Stimulated activated CD4-positive, alpha-beta T cell treated with anti-CD3 and anti-CD28 coated beads, Interleukin-15, amount 100 ng/mL, for 48 hours (primary cell): ENCODE measurements around the gene PLA2G4B.

Experiments
- DNase-seq, 2 donors: peaks; one replicate each; pipeline ENCODE4 v3.0.0-alpha.2; 2020; ENCODE audit warnings: low read depth in 2 of 2

Gene PLA2G4B, protein sequence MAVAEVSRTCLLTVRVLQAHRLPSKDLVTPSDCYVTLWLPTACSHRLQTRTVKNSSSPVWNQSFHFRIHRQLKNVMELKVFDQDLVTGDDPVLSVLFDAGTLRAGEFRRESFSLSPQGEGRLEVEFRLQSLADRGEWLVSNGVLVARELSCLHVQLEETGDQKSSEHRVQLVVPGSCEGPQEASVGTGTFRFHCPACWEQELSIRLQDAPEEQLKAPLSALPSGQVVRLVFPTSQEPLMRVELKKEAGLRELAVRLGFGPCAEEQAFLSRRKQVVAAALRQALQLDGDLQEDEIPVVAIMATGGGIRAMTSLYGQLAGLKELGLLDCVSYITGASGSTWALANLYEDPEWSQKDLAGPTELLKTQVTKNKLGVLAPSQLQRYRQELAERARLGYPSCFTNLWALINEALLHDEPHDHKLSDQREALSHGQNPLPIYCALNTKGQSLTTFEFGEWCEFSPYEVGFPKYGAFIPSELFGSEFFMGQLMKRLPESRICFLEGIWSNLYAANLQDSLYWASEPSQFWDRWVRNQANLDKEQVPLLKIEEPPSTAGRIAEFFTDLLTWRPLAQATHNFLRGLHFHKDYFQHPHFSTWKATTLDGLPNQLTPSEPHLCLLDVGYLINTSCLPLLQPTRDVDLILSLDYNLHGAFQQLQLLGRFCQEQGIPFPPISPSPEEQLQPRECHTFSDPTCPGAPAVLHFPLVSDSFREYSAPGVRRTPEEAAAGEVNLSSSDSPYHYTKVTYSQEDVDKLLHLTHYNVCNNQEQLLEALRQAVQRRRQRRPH

DNA sequence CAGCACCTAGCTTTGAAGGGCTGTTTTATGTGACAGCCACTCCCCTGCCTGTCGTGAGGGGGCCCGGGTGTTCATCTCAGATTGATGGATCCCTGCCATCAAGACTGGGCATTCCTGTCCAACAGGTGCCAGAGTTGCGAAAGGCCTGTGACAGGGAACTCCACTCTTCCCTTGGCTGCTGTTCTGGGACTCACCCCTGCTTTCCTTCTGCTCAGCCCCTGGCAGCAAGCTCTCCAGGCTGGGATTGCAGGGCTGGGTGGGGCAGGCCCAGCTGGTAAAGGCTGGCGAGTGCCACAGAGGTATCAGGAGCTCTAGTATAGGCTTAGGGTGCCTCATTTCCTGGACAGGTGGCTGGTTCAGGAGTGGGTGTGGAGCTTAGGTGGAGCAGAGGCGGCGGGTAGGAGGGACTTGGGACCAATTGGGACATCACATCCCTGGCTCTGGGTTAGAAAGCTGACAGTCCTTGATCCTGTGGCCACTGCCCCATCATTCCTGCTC is at the start of gene PLA2G4B:
Gene PLA2G4B (plus strand): TSS at position 448 of the 498 bp plus-strand sequence. CDS start 67 bp downstream, outside the sequence.
- DNase-seq: no peak

DNA sequence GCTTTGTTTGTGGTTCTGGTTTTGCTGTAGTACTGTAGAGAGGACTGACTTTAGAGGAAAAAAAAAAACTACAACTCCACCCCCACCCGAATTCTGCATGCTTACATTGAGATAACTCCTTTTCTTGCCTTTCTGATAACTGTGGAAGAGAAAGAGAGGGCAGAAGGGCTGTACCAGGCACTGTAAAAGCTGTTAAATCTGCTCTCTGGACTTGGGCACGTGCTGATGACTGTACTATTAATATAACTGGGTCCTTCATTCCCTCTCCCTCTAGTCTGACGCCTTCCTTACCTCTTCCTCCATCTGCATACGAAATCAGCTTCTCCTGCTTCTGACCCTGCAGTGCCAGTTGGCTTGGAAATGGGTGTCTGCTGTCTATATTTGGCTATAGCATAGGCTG is 49.4 kb upstream of the PLA2G4B start:
- DNase-seq: no peak

DNA sequence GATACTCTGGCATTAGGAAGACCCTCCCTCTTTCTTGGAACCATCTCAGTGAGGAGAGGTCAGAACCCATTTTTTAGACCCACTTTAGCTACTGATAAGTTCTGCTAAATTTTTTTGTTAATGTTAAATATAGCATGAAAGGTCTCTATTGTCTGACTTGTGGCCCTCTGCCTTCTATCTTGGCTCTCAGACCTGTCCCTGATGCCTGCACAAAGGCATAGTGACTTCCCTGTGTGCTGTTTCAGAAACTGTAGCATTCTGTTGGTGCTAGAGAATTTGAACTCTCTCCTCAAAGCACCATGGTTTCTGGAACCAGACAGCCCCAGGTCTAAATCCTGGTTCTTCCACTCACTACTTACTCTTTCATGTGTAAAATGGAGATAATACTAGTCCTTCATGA is 49.0 kb upstream of the PLA2G4B start:
- DNase-seq: no peak

- no peak for DNase-seq
Observed at GRCh38 chr15:41790169-41790568, 48.5 kb upstream of the PLA2G4B start.

GRCh38 chr15:41790756-41791546 is 47.7 kb upstream of the PLA2G4B start:
- DNase-seq: no peak

- DNase-seq: no peak
Observed at GRCh38 chr15:41791547-41791937, 47.1 kb upstream of the PLA2G4B start.

DNA sequence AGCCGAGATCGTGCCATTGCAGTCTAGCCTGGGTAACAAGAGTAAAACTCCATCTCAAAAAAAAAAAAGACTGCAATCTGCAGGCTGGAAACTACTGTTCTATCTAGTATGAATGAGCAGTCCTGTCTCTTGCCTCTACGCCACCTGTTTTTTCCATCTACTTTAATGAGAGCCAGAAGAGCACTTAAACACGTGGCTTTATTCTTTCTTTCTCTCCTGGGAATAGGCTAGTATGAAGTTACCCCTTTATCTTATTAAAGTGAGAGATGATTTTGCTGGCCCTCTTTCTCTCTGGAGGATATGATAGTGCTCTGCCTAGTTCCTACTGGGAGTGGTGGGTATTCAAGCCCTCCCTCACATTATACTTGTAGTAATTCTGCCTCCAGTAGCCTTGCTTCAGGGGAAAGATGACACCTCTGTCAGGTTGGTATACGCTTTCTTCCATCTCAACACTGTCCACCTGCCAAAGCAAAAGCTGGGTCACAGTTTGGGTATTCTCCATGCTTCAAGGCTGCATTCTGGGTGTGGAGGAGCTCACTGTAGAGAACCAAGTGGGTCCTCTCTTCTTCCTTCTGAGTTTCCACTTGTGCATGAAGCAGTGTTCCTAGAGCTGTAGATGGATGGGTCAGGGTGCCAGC is 46.5 kb upstream of the PLA2G4B start:
- no peak for DNase-seq

GRCh38 chr15:41794081-41794480 is 44.6 kb upstream of the PLA2G4B start:
- no peak for DNase-seq

GRCh38 chr15:41795996-41796856 is 42.4 kb upstream of the PLA2G4B start:
- DNase-seq: no peak

DNA sequence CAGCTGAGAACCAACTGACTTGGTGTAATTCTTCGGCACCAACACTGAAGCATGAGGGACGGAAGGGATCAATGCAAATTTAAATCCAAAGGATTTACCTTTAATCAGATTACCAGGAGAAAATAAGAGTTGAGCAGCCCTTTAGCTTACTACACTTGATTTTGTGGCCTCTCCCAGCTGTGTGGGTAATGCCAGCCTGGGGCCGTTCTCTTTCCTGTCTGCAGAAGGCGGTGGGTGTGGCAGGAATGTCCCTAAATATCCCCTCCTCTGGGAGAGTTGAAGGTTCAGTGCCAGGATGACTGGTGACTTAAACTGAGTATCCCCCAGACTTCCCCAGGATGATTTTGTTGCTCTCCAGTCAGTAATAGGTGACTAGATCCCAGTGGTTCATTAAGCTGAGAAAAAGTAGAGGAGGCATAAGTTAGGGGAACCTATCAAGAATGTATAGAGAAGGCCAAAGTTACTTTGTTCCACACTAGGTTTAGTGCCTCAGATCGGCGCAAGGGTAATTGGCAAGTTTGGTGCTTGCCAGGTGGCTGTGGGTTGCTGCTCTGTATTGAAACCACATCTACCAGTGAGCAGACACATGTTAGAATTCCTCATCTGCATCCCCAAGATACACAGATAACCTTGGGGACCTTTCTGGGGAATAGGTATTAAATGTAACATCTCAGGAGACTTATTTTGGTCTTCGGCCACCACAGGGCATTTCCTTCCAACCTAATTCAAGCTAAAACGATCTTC is 41.3 kb upstream of the PLA2G4B start:
- no peak for DNase-seq

DNA sequence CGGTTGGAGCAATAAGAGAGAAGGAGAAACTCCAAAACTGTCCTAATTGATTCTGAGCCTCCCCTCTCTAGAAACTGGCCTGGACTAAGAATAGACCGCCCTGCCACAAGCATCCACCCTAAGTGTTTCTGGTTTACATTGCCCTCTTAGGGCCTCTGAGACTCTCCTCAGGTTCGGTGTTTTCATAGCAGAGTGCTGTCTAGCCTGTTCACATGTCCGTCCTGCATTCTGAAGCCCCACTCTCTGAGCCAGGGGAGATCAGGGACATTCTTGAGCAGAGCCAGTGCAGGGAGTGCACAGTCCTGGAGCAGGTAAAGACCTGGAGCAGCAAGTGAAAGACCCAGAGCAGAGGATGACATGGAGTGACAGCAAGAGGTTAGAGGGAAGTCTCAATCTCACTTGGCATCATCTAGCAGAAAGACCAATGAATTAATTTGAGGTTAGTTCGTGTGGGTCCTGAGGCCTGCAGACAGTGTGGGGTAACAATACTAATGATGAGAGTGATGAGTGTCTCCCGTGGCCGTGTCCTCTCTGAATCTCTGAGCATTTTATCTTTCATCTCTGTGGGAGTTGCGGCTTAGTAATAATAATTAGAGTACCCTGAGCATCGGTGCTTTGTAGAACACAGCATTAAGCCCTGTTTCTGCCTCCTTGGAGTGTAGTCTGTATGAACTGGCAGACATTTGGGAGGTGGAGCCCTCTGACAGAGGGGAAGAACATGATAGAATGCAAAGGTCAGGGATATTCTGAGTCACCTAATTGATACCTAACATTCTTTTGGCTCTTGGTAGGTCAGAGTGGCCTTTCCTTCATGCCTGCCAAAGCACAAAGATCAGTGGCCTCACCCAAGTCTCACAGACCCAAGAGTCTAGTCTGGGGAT is 39.8 kb upstream of the PLA2G4B start:
- DNase-seq: no peak

- DNase-seq: no peak
Observed at GRCh38 chr15:41799488-41799805, 39.2 kb upstream of the PLA2G4B start.

- no peak for DNase-seq
Observed at GRCh38 chr15:41801185-41801584, 37.5 kb upstream of the PLA2G4B start.

GRCh38 chr15:41801850-41802455 is 36.7 kb upstream of the PLA2G4B start:
- no peak for DNase-seq

DNA sequence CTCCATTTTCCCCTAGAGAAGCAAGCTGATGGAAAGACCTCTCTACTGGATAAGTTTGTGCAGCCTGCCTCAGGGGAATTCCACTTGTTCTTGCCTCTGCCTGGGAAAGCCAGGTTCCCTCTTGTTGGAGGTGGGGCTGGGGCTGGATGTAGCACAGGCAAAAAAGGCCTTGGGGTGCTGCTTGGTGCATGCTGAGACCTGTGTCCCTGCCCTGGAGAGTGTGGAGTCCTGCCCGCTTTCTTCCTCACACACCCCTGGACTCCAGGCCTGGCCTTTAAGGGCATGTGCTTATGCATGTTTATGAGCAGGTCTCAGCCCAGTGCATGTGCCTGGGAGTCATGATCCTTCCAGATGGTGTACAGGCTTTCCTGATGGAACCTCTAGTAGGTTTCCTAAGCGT is 34.3 kb upstream of the PLA2G4B start:
- DNase-seq: no peak

DNA sequence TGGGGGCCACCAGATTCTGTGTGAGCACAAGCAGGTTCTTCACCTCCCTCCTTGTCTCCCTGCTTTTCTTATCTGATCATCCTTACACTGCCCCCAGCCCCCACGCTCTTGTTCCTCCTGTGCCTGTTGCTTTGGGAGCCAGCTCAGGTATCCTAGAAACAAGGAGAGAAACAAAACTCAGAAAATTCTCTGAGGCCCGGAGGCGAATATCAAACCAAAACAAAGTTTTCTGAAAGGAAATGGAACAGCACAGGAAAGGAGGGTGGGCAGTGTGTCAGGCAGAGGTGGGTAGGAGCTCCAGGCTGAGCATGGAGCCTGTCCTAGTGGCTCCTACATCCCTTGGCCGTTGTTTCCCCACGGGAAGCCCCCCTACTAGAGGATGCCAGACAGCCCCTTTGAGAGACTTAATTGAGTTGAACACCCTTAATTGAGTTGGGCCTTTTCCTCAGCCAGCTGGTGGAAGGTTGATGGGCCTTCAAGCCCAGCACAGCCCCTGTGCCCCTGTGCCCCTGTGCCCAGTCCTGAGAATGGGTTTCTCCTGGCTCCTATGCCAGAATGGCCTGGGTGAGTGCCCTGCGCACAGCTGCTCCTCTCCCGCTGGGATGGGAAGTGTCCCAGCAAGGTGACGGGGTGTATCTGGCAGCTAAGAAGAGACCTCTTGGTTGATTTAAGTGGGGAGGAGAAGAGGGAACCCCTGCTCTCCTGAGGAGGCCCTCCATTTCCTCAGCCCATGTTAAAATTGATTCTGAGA is 33.6 kb upstream of the PLA2G4B start:
- no peak for DNase-seq

- DNase-seq: no peak
Observed at GRCh38 chr15:41805711-41806110, 32.9 kb upstream of the PLA2G4B start.
